Stimulated activated CD4-positive, alpha-beta T cell treated with anti-CD3 and anti-CD28 coated beads, Interleukin-1b, Interleukin-23, amount 100 ng/mL, for 1 hour (primary cell): ENCODE results near the gene MAP3K10.
"Not testable (repeated sequence)": the region's sequence is repeated elsewhere in the genome, so short reads cannot be mapped to it uniquely, and the experiment has no call there.

Experiments used
- DNase-seq, 2 donors: peaks; one replicate each; pipeline ENCODE4 v3.0.0-alpha.2; 2020; ENCODE audit warnings: low read depth in 2 of 2

The MAP3K10 gene

DNA sequence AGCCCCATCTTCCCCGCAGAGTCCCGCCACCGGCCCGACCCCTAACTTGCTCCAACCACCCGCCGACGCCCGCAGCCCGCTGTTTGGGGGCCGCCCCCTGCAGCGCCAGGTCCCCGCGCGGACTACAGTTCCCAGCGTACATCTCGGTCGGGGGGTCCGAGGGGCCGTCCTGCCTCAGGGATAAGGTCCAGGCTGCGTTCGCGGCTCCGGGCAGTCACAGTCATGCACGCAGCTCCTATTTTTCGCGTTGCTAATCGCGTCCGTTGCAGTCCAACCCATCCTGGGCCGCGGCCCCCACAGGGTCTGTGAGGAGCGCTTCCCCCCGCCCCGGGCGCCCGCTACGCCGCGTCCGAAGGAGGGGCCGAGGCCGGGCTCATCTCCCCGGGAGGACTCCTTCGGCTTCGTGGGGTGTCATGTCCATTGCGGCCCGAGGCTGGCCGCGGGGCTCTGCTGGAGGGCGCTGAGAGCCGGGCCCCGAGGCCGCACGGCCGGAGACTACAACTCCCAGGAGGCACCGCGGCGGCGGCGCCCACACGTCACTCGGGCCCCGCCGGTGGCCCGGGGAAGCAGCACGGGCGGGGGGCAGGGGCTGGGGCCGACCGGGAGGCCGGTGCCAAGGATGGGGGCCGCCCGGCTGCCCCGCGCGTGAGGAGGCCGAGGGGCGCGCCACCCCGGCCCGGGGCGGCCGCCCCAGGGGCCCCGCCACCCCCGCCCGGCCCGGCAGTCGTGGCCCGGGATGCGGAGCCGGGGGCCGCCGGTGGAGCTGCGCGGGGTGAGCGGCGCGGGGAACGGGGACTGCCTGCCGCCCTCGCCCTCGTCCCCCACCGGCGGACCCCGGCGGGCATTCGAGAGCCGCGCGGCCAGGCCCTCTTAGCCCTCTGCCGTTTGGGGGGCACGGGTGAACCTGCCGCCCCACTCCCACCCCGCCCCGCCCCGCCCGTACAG, at the start of gene MAP3K10:
MAP3K10 (plus strand) TSS at position 536 of the 945 bp plus-strand sequence. CDS start 606 bp downstream, outside the sequence.
- peak; percentile 13 to 61 for DNase-seq

DNA sequence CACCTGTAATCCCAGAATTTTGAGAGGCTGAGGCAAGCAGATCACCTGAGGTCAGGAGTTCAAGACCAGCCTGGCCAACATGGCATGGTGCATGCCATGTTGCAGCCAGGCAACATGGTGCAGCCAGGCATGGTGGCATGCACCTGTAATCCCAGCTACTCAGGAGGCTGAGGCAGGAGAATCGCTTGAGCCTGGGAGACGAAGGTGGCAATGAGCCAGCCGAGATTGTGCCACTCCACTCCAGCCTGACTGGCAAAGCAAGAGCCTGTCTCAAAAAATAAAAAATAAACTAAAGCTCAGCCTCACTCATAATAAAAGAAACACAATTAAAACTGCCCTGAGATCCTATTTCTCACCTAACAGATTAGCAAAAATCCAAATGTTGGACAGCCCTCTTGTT, 49.7 kb upstream of the MAP3K10 start:
- no peak for DNase-seq

DNA sequence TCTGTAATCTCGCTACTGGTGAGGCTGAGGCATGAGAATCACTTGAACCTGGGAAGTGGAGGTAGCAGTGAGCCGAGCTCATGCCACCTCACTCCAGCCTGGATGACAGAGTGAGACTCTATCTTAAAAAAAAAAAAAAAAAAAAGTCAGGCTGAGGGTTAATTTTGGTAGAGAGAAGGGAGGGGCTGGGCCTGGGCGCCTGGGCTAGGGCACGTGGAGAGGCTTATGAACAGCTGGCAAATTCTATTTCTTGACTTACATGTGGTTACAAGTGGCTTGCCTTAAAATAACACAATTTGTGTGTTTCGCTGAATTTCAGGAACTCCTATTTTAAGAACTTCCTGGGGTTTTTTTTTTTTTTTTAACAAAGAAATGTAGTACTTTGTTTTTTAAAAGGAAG, 47.6 kb upstream of the MAP3K10 start:
- no peak for DNase-seq

DNA sequence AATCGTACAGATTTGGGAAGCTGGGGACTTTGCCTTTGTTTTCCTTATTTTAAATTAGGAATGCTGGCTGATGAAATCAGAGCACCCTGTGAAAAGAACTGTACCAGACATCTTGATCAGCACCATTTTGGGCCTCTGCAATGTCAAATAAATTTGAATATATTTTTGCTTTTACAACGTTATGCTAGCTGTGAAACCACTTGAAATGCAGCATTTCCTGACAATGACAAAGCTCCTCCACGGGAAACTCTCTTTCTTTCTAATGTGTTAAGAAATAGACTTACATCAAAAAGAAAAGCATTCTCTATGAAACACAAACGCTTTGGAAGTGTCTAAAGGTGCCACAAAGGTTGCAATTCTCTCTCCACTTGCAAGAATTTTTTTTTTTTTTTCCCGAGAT, 47.1 kb upstream of the MAP3K10 start:
- DNase-seq: no peak

DNA sequence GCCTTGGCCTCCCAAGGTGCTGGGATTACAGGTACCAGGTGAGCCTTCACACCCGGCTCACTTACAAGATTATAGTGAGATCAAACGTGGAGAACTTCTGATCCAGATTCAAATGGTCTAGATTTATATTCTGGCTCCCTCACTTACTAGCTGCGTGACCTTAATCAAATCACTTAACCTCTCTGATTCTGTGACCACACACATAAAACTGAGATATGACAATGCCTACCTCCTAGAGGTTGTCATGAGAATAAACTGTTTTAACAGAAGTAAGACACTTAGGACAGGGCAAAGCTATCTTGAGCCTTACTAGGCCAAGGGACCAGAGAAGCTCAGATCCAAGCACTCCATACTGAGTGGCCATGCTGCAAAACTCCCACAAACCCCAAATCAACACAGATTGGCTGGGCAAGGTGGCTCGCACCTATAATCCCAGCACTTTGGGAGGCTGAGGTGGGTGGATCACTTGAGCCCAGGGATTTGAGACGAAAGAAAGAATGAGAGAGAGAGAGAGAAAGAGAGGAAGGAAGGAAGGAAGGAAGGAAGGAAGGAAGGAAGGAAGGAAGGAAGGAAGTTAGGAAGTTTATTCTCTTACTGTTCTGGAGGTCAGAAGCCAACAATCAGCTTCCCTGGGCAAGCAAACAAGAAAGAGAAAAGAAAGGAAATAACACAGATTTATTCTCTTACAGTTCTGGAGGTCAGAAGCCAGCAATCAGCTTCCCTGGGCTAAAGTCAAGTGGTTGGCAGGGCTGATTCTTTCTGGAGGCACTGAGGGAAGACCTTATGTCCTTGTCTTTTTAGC, 46.1 kb upstream of the MAP3K10 start:
- no peak for DNase-seq

DNA sequence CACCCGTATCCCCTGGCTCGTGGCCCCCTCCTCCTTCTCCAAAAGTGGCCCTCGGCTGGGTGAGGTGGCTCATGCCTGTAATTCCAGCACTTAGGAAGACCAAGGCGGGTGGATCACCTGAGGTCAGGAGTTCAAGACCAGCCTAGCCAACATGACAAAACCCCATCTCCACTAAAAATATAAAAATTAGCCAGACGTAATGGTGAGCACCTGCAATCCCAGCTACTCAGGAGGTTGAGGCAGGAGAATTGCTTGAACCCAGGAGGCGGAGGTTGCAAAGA, 45.5 kb upstream of the MAP3K10 start:
- not testable (repeated sequence) for DNase-seq

DNA sequence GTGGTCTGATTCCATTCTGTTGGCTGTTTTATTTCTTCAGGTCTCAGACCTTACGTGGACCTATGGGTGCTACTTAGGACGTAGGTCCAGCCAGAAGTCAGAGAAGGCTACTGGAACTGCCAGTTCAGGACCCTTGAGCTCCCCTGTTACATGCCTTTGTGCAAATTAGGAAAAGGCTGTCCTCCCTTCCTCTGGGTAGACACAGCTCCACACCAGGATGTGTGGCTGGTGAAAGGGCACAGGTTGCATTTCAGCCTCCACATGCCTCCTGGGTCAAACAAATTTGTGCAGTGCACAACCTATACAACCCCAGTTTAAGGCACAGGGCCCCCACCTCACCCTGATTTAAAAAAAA, 43.9 kb upstream of the MAP3K10 start:
- DNase-seq: no peak

DNA sequence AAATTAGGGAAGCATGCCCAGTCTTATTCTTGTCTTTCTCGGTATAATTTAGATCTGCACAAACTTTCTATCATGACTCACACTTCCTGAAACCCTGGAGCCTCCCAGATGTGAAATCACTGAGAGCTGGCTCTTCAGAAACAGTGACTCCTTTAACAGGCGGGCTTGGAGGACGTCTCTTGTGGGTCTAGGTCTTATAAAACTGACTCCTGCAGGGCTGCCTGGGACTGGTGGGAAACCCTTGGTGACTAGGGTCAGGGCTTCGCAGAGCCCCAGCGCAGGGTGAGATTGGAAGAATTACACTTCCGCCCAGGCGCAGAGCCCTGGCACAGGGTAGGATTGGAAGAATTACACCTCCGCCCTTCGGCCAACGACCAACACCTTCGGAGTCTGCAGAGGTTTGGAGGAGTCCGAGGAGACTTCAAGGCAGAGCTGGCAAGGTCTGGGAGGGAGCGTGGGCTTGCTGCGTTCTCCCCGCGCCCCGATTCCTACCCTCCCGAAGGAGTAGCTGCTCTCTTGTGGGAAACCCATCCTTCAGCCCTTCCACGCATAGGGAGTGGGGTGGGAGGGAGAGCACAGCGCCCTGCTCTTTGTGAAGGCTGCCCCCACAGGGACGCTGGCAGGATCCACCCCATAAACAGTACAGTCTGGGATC, 43.4 kb upstream of the MAP3K10 start:
- DNase-seq: no peak

DNA sequence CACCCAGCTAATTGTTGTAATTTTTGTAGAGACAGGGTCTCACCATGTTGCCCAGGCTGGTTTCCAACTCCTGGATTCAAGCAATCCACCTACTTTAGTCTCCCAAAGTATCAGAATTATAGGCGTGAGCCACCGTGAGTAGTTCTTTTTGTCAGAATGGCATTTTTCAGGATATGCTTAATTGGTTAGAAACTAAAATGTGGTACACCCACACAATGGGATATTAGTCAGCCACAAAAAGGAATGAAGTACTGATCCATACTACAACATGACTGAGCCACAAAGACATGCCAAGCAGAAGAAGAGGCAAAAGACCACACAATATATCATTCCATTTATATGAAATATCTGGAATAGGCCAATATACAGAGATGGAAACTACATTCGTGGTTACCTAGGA, 41.7 kb upstream of the MAP3K10 start:
- no peak for DNase-seq

DNA sequence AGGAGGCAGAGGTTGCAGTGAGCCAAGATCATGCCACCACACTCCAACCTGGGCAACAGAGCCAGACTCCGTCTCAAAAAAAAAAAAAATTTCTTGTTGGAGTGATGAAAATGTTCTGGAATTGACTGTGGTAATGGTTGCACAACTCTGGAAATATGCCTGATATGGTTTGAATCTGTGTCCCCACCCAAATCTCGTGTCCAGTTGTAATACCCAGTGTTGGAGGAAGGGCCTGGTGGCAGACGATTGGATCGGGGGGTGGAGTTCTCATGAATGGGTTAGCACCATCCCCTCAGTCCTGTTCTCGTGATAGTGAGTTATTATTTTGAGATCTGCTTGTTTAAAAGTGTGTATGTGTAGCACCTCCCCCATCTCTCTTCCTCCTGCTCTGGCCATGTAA, 41.1 kb upstream of the MAP3K10 start:
- no peak for DNase-seq

DNA sequence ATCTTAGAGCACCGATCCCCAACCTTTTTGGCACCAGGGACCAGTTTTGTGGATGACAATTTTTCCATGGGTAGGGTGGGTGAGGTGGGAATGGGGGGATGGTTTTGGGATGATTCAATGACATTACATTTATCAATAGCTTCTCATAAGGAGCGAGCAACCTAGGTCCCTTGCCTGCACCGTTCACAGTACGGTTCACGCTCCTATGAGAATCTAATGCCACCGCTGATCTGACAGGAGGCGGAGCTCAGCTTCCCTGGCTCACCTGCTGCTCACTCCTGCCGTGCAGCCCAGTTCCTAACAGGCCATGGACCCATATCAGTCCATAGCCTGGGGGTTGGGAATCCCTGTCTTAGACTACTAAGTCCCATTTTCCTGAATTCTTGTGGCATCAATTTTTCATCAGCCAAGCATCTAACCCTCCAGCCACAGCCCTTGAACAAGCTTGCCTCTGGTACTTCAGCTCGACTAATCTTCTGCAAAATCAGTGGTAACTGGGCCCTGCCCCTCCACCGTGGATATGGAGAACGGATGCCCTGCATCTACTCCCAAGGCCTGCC, 37.0 kb upstream of the MAP3K10 start:
- DNase-seq: no peak

DNA sequence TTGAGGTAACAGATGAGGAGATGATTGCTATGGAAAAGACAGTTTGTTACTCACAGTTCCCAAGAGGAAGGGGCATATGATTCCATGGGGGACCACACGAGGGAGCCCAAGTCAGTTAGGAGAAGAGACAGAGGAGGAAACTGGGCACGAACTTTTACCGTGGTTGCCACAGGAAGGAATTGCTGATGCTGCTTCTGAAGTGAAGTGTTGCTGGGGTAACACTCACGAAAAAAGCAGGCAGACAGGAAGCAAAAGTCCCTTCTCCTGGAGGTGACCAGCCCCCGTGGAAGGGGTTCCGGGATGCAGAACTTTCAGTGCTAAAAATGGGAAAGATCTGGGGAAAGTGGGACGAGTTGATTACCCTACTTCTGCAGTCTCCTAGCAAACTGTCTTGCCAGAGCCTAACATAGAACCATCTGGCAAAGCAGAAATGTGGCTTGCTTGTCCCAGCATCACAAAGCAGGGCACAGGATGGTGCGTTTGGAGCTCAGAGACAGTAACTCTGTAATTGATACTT, 35.4 kb upstream of the MAP3K10 start:
- no peak for DNase-seq

DNA sequence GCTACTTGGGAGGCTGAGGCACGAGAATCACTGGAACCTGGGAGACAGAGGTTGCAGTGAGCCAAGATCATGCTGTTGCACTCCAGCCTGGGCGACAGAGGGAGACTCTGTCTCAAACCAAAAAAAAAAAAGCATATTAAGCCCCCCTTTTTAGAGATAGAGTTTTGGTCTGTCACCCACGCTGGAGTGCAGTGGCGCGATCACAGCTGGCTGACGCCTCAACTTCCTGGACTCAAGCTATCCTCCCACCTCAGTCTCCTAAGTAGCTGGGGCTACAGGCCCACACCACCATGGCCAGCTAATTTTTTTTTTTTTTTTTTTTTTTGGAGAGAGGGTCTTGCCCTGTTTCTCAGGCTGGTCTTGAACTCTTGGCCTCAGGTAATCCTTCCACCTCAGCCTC, 34.2 kb upstream of the MAP3K10 start:
- DNase-seq: no peak

DNA sequence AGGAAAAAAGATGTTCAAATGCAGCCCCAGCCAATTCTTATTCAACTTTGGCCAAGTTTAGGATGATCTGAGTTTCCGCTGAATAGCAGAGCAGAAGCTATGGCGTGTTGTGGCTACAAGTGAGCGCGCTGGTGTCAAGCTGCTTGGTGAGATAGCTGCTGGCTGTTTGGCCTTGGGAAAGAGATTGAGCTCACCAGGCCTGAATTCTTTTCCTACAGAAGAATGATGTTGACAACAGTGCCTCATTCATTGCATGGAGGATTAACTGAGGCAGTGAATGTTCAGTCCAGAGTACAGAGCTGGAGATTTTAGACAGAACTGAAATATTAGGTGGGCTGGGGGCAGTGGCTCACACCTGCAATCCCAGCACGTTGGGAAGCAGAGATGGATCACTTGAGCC, 31.5 kb upstream of the MAP3K10 start:
- no peak for DNase-seq

DNA sequence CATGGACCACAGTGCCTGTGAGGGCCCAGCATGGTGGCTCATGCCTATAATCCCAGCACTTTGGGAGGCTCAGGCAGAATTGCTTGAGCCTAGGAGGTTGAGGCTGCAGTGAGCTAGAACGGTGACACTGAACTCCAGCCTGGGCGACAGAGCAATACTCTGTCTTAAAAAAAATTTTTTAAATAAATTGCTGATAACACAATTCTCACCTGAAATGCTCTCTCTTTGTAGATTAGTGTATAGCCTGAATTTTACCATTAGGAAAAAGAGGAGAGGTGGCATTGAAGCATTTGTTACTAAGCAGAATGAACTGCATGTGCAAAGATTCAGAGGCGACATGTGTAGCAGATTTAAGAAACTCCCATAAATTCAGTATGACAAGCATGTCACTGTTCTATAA, 29.1 kb upstream of the MAP3K10 start:
- DNase-seq: no peak

DNA sequence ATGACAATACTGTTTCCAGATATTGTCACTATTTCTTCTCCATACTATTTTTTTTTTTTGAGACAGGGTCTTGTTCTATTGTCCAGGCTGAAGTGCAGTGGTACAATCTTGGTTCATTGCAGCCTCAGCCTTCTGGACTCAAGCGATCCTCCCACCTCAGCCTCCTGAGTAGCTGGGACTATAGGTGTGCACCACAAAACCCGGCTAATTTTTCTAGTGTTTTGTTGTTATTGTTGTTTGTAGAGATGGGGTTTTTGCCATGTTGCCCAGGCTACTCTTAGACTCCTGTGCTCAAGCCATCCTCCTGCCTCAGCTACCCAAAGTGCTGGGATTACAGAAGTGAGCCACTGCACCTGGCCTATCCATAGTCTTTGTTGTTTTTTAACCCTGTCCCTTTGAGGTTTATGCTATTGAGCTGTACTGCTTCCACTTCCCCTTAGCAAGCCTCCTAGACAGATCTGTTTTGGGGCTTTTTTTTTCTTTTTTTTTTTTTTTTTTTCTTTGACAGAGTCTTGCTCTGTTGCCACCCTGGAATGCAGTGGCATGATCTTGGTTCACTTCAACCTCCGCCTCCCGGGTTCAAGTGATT, 27.6 kb upstream of the MAP3K10 start:
- DNase-seq: no peak

DNA sequence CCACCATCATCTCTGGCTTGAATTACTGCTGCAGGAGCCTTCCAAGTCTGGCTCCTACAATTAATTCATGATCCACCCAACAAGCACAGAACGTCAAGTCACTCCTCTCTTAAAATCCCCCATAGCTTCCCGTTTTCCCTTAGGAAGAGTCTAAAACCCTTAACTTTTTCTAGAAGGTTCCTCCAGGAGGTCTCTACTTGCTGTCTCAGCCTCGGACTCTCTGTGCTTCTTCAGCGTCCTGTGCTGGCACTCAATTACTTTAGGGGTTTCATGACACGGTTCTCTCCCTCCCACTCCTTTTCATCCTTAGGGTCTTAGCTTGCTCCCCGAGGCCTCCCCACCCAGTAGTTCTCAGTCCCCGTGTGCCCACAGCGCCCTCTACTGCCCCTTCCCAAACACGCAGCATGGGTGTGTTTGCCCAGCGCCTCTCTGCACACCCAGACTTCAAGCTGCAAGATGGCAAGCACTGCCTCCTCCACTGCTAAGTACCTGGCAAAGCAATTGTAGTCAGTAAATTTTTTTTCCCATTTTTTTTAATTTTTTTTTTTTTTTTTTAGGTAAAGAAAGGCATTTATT, 25.8 kb upstream of the MAP3K10 start:
- peak; percentile 9 to 28 for DNase-seq

DNA sequence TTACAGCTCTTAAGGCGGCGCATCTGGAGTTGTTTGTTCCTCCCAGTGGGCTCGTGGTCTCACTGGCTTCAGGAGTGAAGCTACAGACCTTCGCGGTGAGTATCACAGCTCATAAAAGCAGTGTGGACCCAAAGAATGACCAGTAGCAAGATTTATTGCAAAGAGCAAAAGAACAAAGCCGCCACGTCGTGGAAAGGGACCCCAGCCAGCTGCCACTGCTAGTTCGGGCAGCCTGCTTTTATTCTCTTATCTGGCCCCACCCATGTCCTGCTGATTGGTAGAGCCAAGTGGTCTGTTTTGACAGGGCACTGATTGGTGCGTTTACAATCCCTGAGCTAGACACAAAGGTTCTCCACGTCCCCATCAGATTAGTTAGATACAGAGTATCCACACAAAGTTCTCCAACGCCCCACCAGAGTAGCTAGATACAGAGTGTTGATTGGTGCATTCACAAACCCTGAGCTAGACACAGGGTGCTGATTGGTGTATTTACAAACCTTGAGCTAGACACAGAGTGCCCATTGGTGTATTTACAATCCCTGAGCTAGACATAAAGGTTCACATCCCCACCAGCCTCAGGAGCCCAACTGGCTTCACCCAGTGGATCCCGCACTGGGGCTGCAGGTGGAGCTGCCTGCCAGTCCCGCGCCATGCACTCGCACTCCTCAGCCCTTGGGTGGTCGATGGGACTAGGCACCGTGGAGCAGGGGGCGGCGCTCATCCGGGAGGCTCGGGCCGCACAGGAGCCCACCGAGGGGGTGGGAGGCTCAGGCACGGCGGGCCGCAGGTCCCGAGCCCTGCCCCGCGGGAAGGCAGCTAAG, 21.5 kb upstream of the MAP3K10 start:
- not testable (repeated sequence) for DNase-seq

DNA sequence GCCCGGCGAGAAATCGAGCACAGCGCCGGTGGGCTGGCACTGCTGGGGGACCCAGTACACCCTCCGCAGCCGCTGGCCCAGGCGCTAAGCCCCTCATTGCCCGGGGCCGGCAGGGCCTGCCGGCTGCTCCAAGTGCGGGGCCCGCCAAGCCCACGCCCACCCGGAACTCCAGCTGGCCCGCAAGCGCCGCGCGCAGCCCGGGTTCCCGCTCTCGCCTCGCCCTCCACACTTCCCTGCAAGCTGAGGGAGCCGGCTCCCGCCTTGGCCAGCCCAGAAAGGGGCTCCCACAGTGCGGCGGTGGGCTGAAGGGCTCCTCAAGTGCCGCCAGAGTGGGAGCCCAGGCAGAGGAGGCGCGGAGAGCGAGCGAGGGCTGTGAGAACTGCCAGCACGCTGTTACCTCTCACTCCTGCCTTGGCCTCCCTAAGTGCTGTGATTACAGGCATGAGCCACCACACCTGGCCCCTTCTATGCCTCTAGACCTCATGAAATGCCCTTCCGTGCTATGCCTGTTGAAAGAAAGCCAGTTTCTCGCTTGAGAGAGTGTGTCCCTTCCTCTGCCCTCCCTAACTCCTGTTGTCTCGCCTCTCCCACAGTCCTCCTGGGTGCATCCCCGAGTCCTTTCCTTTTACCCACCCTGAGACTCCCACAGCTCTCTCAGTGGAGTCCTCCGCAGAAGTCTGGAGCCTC, 20.8 kb upstream of the MAP3K10 start:
- DNase-seq: not testable (repeated sequence)

DNA sequence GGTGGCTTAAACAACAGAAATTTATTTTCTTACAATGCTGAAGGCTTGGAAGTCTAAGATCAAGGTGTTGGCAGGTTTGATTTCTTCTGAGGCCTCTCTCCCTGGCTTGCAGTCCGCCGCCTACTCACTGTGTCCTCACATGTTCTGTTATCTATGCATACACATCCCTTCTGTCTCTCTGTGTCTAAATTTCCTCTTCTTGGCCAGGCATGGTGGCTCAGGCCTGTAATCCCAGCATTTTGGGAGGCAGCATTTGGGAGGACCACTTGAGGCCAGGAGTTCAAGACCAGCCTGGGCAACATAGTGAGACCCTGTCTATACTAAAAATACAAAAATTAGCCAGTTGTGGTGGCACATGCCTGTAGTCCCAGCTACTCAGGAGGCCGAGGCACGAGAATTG, 19.9 kb upstream of the MAP3K10 start:
- not testable (repeated sequence) for DNase-seq
